ENCODE measurements around the gene ANAPC5. TPM values are rescaled to one million over a fixed set of nuclear protein-coding genes. Genes with fewer than 3 reads are reported as not detected.
"Not testable (repeated sequence)": the region's sequence is repeated elsewhere in the genome, so short reads cannot be mapped to it uniquely, and the experiment has no call there.

Gene ANAPC5
- total RNA-seq, 4 donors from 2014 or later: 84.1 to 128 (median 91.8) TPM

DNA sequence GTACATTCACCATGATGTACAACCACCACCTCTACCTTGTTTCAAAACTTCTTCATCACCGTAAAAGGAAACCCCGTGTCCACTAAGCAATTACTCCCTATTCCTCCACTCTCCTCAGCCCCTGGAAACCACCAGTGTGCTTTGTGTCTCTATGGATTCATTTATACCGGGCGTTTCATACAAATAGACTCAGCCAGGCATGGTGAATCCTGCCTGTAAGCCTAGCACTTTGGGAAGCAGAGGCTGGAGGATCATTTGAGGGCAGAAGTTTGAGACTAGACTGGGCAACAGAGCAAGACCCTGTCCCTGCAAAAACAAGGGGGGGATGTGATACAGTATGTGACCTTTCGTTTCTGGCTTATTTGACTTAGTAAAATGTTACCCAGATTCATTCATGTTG, 26.5 kb upstream of the ANAPC5 start:
- DNase-seq (no peak), ATAC-seq (no peak)
- TF ChIP-seq POLR2A (IDR thresholded peaks at IDR 0.05): no peak
- TF ChIP-seq CTCF (IDR thresholded peaks at IDR 0.05 in 4 of 5, conservative IDR thresholded peaks at IDR 0.05 in 1 of 5): no peak
- in situ Hi-C loops (cut with MboI; ENCODE audit: low sequenced_read_pairs in 4 of 4): no loop called here
- no peak overlapping the region for H3K4me3 ChIP-seq
- H3K27me3 ChIP-seq: no peaks in the 10 kb centered on the region
- H3K9me3 ChIP-seq: no peaks in the 10 kb centered on the region
- intact Hi-C loops (cut with DNase I; ENCODE audit: low total_unique reads): no loop called here
- H3K36me3 ChIP-seq: no peaks in the 10 kb centered on the region
- no peak overlapping the region for H3K27ac ChIP-seq
- H3K4me1 ChIP-seq: no peaks in the 10 kb centered on the region

GRCh38 chr12:121376754-121377697, 24.8 kb upstream of the ANAPC5 start:
- in situ Hi-C loops (cut with MboI; ENCODE audit: low sequenced_read_pairs in 4 of 4): no loop called here
- no peak overlapping the region for H3K27ac ChIP-seq
- intact Hi-C loops (cut with DNase I; ENCODE audit: low total_unique reads): no loop called here
- ATAC-seq: no peak
- H3K9me3 ChIP-seq: no peaks in the 10 kb centered on the region
- no peak overlapping the region for H3K4me3 ChIP-seq
- H3K36me3 ChIP-seq: no peaks in the 10 kb centered on the region
- H3K27me3 ChIP-seq: no peaks in the 10 kb centered on the region
- TF ChIP-seq CTCF (IDR thresholded peaks at IDR 0.05 in 4 of 5, conservative IDR thresholded peaks at IDR 0.05 in 1 of 5): no peak
- TF ChIP-seq POLR2A (IDR thresholded peaks at IDR 0.05): no peak
- DNase-seq: no peak
- H3K4me1 ChIP-seq: no peaks in the 10 kb centered on the region

GRCh38 chr12:121374945-121375584, 22.9 kb upstream of the ANAPC5 start:
- intact Hi-C loops (cut with DNase I; ENCODE audit: low total_unique reads); ATAC-seq: not testable (repeated sequence)

DNA sequence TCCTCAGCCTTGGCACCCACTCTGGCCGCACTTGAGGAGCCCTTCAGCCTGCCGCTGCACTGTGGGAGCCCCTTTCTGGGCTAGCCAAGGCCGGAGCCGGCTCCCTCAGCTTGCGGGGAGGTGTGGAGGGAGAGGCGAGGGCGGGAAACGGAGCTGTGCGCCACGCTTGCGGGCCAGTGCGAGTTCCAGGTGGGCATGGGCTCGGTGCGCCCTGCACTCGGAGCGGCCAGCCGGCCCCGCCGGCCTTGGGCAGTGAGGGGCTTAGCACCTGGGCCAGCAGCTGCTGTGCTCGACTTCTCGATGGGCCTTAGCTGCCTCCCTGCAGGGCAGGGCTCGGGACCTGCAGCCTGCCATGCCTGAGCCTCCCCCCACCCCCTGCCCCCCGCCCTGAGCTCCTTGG, 22.1 kb upstream of the ANAPC5 start:
- intact Hi-C loops (cut with DNase I; ENCODE audit: low total_unique reads); in situ Hi-C loops (cut with MboI; ENCODE audit: low sequenced_read_pairs in 4 of 4); H3K9me3 ChIP-seq; H3K27ac ChIP-seq; ATAC-seq; H3K4me1 ChIP-seq; H3K27me3 ChIP-seq; DNase-seq; H3K4me3 ChIP-seq; H3K36me3 ChIP-seq: not testable (repeated sequence)

More at GRCh38 chr12:121374945-121375584, 22.9 kb upstream of the ANAPC5 start:
- H3K4me3 ChIP-seq; in situ Hi-C loops (cut with MboI; ENCODE audit: low sequenced_read_pairs in 4 of 4); H3K27ac ChIP-seq; H3K4me1 ChIP-seq; DNase-seq; H3K9me3 ChIP-seq; H3K27me3 ChIP-seq; H3K36me3 ChIP-seq: not testable (repeated sequence)

GRCh38 chr12:121373755-121374154, 21.5 kb upstream of the ANAPC5 start:
- ATAC-seq: no peak
- intact Hi-C loops (cut with DNase I; ENCODE audit: low total_unique reads): no loop called here

More at GRCh38 chr12:121373755-121374154, 21.5 kb upstream of the ANAPC5 start:
- no peak overlapping the region for H3K27ac ChIP-seq
- in situ Hi-C loops (cut with MboI; ENCODE audit: low sequenced_read_pairs in 4 of 4): no loop called here
- no peak for TF ChIP-seq CTCF (IDR thresholded peaks at IDR 0.05 in 4 of 5, conservative IDR thresholded peaks at IDR 0.05 in 1 of 5)
- no peak for TF ChIP-seq POLR2A (IDR thresholded peaks at IDR 0.05)
- H3K4me3 ChIP-seq: no peak overlapping the region
- no peaks in the 10 kb centered on the region for H3K9me3 ChIP-seq
- no peaks in the 10 kb centered on the region for H3K27me3 ChIP-seq
- DNase-seq: no peak
- H3K36me3 ChIP-seq: no peaks in the 10 kb centered on the region
- H3K4me1 ChIP-seq: peaks cover 6 to 9% of the 10 kb centered on the region in 2 donors
